NCI-H69 (cell line): Measurements from ENCODE around the gene NOS3.
A peak's percentile ranks its signal among the peaks of the same experiment; 100 is the strongest.
"Not testable (repeated sequence)": the region's sequence is repeated elsewhere in the genome, so short reads cannot be mapped to it uniquely, and the experiment has no call there.

Source experiments
- DNase-seq: peaks from one replicate; lab custom pipeline; 2025; lab: John Stamatoyannopoulos, UW

Gene NOS3

GRCh38 chr7:151000897-151001495 lies 10.2 kb downstream of the NOS3 start:
- DNase-seq = no peak

GRCh38 chr7:151001546-151001945 lies 10.7 kb downstream of the NOS3 start:
- DNase-seq = no peak

DNA sequence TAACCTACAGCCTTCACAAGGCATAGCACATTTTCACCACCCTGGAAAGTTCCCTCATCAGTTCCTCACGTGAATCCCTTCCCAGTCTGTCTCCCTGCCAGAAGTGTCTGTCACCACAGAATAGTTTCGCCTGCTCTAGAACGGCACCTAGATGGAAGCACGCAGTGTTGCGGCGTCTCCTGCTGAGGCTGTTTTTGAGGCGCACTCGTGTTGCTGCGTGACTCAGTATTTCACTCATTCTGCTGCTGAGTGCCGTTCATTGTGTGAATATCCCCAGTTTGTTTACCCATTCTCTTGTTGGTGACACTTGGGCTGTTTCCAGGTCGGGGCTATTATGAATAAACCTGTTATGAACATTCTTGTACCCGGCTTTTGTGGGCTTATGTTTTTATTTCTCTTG lies 12.8 kb downstream of the NOS3 start:
- peak; percentile 78 for DNase-seq

DNA sequence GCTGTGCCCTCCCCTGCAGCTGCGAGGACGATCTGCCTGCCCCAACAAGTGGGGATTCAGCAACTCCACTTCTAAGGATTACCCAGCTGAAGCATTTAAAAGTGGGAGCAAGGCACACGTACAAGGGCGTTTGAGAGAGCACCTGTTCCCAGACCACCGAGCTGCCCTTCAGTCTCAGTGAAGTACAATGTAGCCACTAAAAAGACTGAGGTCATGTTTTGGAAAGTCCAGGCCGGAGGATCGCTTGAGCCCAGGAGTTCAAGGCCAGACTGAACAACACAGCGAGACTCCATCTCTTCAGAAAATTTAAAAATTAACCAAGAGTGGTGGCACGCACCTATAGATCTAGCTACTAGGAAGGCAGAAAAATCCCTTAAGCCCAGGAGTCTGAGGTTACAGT lies 14.7 kb downstream of the NOS3 start:
- DNase-seq = no peak

DNA sequence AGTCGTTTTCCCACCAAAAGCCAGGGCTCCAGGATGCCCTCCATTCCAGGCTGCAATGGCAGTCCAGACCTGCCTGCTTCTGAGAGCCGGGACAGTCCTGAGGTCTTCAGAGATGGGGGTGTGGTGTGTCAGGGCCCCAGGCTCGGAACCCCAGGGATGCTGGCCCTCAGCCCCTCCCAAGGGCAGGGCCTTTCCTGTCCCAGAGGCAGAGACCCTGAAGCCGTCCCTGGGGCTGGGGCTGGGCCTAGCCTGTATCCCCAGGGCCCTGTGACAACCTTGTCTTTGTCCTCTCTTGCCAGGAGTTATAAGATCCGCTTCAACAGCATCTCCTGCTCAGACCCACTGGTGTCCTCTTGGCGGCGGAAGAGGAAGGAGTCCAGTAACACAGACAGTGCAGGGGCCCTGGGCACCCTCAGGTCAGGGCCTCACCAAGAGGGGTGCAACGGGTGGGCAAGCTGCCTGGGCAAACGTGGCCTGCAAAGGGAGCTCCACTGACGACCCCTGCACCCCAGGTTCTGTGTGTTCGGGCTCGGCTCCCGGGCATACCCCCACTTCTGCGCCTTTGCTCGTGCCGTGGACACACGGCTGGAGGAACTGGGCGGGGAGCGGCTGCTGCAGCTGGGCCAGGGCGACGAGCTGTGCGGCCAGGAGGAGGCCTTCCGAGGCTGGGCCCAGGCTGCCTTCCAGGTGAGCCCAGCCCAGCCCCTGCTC lies 15.9 kb downstream of the NOS3 start:
- no peak for DNase-seq

DNA sequence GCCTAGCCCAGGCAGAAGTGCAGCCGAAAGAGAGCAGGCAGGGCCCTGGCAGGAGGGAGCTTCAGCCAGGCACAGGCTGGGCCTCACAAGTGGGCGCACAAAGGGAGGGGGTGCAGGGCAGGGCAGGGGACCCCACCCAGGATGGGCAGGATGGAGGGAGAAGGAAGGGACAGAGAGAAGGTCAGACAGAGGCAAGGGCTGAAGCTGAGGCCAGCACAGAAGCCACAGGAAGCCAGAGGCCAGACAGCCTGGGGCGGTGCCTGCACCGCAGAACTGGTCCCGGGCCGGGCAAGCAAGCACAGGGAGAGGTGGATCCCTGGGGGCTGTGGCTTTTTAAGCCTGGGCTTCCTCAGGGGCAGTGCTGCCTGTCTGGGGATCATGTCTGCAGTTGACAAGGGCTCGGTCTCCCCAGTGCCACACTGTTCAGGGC lies 16.7 kb downstream of the NOS3 start:
- no peak for DNase-seq

DNA sequence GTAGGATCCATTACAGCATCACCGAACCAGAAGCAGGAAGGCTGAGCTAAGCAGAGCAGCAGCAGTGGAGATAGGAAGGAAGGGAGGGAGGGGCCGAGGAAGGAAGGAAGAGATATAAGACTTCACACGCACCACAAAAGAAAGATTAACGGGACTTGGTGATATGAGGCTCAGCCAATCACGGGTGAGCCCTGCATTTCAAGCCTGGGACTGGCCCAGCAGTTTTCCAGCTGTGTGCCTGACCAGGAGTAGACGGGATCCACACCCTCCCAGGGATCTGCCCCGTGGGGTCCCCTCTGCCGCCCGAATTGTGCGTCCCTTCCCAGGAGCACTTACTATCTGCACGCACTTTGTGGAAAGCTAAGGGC lies 17.3 kb downstream of the NOS3 start:
- no peak for DNase-seq

DNA sequence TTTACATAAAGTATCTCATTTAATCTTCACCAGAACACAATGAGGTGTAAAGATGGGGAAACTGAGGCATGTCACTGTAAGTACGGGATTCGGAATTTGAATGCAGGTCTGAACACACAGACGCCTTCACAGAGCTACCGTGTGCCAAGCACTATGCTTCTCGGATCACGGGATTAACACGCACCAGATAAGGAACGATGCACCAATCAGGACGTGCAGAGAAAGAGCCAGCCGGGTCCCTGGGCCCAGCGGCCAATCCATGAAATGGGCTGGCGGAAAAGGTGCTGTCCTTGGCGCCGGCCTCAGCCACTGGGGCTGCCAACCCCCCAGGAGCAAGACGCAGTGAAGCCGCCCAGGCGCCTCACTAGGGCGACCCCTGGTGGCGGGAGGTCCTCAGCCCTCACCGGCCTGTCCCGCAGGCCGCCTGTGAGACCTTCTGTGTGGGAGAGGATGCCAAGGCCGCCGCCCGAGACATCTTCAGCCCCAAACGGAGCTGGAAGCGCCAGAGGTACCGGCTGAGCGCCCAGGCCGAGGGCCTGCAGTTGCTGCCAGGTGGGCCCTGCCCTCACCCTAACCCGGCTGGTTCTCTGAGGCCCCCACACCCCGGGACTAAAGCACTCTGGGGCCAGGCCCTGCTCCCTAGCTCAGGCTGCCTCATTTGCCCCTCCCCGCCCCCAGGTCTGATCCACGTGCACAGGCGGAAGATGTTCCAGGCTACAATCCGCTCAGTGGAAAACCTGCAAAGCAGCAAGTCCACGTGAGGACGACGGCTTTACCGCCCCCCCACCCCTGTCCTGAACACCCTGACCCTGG lies 17.9 kb downstream of the NOS3 start:
- DNase-seq = peak; percentile 28

- DNase-seq = no peak
These were observed 18.7 kb downstream of the NOS3 start for GRCh38 chr7:151009327-151010036.

GRCh38 chr7:151010037-151010306 lies 19.2 kb downstream of the NOS3 start:
- DNase-seq = no peak

DNA sequence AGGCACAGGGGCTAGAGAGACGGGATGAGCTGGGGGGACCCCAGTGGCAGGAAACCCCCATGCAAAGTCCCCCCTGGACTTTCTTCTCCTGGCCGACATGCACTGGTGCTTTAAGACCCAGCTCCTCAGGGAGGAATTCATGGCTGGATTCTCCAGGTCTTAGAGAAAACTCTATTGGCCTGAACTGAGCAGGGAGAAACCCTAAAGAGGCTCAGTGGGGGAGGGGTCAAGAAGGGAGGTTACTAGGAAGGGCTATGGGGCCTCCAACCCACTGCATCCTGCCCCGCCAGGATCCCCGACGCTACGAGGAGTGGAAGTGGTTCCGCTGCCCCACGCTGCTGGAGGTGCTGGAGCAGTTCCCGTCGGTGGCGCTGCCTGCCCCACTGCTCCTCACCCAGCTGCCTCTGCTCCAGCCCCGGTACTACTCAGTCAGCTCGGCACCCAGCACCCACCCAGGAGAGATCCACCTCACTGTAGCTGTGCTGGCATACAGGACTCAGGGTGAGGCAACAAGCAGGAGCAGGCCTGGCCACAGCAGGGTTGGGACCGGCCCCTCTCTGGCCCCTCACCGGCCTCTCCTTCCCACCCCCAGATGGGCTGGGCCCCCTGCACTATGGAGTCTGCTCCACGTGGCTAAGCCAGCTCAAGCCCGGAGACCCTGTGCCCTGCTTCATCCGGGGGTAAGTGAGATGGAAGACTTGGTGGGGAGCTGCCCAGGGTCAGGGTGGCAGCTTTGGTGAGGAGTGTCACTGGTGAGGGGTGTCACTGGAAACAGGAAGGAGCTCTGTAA lies 19.7 kb downstream of the NOS3 start:
- no peak for DNase-seq

DNA sequence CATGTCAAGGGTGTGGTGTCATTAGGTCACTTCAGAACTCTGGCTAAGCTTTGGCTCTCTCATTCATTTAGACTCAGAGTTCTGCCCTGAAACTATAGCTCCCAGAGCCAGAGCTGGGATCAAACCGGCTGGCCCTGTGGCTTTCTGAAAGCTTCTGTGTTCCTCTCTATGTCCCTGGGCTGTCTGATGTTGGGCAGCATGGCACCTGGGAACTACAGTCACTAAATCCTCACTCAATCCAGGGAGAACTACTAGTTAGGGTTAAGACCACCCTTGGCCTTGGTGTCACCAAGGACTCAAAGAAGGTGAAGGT lies 20.2 kb downstream of the NOS3 start:
- DNase-seq = no peak

- DNase-seq = not testable (repeated sequence)
These were observed 20.8 kb downstream of the NOS3 start for GRCh38 chr7:151011616-151012015.

DNA sequence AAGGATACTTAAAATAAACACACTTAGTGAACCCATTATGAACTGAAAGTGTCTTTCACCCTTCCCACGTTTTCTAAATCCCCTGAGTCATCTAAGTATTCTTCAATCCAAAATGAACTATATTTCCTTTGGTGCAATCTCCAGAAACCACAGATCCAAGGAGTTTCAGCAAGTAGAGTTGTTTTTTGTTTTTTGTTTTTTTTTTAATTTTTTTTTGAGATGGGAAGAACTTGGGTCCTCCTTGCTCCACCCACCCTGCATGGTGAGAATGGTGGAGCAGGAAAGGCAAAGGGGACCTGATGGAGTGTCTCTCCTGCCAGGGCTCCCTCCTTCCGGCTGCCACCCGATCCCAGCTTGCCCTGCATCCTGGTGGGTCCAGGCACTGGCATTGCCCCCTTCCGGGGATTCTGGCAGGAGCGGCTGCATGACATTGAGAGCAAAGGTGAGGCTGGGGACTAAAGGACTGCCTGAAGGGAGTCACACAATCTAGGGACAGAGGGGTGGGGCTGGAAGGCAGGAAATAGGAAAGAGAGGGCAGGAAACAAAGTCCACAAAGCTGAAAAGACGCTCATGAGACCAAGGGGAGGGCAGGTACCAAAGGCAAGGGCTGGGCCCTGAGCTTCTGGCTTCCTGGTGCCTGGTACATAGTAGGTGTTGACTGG lies 21.3 kb downstream of the NOS3 start:
- DNase-seq = no peak

DNA sequence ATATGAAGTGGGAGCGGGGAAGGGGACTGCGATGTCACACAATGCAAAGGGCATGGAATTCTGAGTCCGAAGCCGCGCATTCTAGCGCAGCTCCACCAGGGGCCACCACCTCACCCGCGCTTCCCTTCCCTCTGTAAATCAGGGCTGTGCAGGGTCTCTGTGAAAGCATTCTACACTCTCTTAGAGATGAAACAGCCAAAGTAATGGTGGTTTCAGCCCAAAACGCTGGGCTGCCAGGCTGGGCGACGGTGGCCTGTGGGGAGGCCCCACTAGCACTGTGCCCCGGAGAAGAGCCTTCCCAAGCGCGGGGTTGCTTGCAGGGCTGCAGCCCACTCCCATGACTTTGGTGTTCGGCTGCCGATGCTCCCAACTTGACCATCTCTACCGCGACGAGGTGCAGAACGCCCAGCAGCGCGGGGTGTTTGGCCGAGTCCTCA lies 22.1 kb downstream of the NOS3 start:
- DNase-seq = peak; percentile 30

- no peak for DNase-seq
These were observed 22.5 kb downstream of the NOS3 start for GRCh38 chr7:151013356-151013732.

DNA sequence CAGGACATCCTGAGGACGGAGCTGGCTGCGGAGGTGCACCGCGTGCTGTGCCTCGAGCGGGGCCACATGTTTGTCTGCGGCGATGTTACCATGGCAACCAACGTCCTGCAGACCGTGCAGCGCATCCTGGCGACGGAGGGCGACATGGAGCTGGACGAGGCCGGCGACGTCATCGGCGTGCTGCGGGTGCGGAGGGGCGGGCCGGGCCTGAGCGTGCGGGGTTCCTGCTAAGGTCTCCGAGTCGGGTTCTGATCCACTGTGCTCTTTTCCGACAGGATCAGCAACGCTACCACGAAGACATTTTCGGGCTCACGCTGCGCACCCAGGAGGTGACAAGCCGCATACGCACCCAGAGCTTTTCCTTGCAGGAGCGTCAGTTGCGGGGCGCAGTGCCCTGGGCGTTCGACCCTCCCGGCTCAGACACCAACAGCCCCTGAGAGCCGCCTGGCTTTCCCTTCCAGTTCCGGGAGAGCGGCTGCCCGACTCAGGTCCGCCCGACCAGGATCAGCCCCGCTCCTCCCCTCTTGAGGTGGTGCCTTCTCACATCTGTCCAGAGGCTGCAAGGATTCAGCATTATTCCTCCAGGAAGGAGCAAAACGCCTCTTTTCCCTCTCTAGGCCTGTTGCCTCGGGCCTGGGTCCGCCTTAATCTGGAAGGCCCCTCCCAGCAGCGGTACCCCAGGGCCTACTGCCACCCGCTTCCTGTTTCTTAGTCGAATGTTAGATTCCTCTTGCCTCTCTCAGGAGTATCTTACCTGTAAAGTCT lies 23.1 kb downstream of the NOS3 start:
- DNase-seq = no peak

DNA sequence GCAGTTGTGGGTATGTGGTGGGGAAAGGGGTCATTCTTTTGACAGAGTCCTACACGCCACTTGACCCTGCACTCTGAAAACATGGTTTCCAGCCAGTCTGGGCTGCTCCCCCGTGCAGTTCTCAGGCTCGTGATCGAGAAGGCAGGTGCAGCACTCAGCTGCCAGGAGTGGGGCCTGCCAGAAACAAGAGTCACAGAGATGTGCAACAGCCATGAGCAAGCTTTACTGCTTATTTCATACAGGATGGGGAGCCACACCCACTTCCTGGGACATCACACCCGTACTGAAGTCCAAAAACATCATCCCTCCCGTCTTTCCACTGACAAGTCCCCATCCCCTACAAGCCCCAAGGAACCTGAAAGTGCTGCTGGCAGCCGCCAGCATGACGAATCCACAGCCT lies 24.1 kb downstream of the NOS3 start:
- DNase-seq = no peak

- no peak for DNase-seq
These were observed 25.1 kb downstream of the NOS3 start for GRCh38 chr7:151015967-151016366.

- DNase-seq = no peak
These were observed 25.7 kb downstream of the NOS3 start for GRCh38 chr7:151016505-151016904.

DNA sequence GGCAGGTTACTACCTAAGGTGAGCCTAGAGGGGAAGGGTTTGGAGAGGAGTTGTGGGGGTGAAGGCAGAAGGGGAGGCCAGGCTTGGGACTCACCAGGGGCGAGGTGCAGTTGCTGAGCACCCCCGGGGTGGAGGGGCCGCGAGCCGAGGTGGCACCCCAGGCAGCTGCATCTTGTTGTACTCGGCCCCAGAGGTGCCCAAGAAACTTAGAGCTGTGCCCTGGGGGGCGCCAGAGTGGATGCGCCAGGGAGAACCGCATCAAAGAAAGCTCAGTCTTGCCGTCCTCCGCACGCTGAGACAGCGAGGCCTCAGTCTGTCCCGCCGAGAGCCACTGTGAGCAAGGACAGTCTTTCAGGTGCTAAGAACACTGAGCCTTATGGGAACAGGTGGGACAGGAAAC lies 26.1 kb downstream of the NOS3 start:
- no peak for DNase-seq
